Activated CD8-positive, alpha-beta T cell treated with anti-CD3 and anti-CD28 coated beads for 36 hours (primary cell): Measurements from ENCODE around the gene HNRNPA2B1. TPM values are rescaled to one million over a fixed set of nuclear protein-coding genes. Genes with fewer than 3 reads are reported as not detected.

Source experiments
- ATAC-seq: fragments of 200-7000 bp; cut with Tn5 transposase; one replicate; pipeline ENCODE4 v1.10.0; 2021; ENCODE audit warnings: mild to moderate bottlenecking, moderate library complexity
- CTCF ChIA-PET: fragments of 350-600 bp; sonication (Branson Sonifier 250); formaldehyde crosslinking; loops from one replicate; lab custom pipeline; 2021; ENCODE audit warnings: antibody characterized with exemption; lab: Charles Lee
- POLR2A ChIA-PET: fragments of 350-600 bp; sonication (Branson Sonifier 250); formaldehyde crosslinking; loops from one replicate; lab custom pipeline; 2021; ENCODE audit warnings: antibody characterized with exemption; lab: Charles Lee
- DNase-seq: peaks from one replicate; pipeline ENCODE4 v3.0.0-alpha.2; 2020
- H3K27ac Mint-ChIP-seq: one replicate; pipeline ENCODE4 v1.8.0; 2021; ENCODE audit warnings: mild to moderate bottlenecking, mixed read lengths
- H3K27me3 Mint-ChIP-seq: one replicate; pipeline ENCODE4 v1.8.0; 2021; ENCODE audit warnings: mixed read lengths
- H3K36me3 Mint-ChIP-seq: one replicate; pipeline ENCODE4 v1.8.0; 2021; ENCODE audit warnings: low read depth, mixed read lengths
- H3K4me1 Mint-ChIP-seq: one replicate; pipeline ENCODE4 v1.8.0; 2021; ENCODE audit warnings: low read depth, mixed read lengths
- H3K4me3 Mint-ChIP-seq: one replicate; pipeline ENCODE4 v1.8.0; 2021; ENCODE audit warnings: mild to moderate bottlenecking, moderate library complexity, mixed read lengths
- H3K9me3 Mint-ChIP-seq: one replicate; pipeline ENCODE4 v1.8.0; 2021; ENCODE audit warnings: mixed read lengths
- intact Hi-C: fragments of 100-400 bp; cut with micrococcal nuclease; formaldehyde crosslinking; loops from one replicate; pipeline ENCODE4 v1.10.0; 2022
- total RNA-seq, 2 experiments: library from RNA; stranded (reverse); gene quantifications; one replicate each; pipeline ENCODE4 v1.2.3, GENCODE V29; 2021
- TF ChIP-seq, protein P1 (sequence below): fragments of 200-600 bp; IDR thresholded peaks from one replicate; pipeline ENCODE4 v1.8.0; 2022; ENCODE audit warnings: antibody characterized with exemption, mild to moderate bottlenecking

The HNRNPA2B1 gene
- total RNA-seq, 2 experiments from 2014 or later: 871 to 893 TPM

DNA sequence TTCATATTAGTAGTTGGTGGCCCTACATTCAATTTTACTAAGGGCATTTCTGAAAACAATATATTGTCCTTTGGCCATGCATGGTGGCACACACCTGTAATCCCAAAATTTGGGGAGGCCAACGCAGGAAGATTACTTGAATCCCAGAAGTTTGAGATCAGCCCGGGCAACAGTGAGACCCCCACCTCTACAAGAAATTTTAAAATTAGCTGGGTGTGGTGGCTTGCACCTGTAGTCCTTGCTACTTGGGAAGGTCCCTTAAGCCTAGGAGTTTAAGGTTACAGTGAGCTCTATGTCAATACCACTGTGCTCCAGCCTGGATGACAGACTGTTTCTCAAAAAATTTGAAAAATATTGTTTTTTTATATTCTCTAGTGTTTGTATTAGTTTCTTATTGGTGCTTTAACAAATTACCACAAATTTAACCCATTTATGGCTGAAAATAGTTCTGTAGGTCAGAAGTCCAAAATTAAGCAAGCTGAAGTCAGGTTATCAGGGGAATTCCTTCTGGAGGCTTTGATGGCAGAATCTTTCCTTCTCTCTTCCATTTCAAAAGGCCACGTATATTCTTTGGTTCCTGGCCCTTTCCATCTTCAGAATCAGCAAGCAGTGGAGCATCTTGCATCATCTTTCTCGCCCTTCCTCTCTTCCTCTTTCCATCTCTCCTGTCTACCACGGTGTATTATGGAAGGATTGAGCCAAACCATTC lies 13.4 kb upstream of the HNRNPA2B1 start:
- peaks cover 44% of the 10 kb centered on the region for H3K36me3 Mint-ChIP-seq
- no peaks in the 10 kb centered on the region for H3K27me3 Mint-ChIP-seq
- POLR2A ChIA-PET: interaction anchor here (1.3 to 4.1 kb wide), 4 partner anchors 12 to 27 kb away, joined by 4 to 25 read pairs (median 4); partner anchors contain the start of gene CBX3
- no peaks in the 10 kb centered on the region for H3K9me3 Mint-ChIP-seq
- no peak overlapping the region for H3K4me3 Mint-ChIP-seq
- peak overlapping the region; percentile 78 for H3K27ac Mint-ChIP-seq
- ATAC-seq (no peak), DNase-seq (no peak)
- CTCF ChIA-PET: interaction anchor here (1.0 to 1.8 kb wide), 5 partner anchors 9 to 151 kb away, joined by 4 to 5 read pairs (median 5); no protein-coding TSS in a partner anchor
- TF ChIP-seq, protein P1, sequence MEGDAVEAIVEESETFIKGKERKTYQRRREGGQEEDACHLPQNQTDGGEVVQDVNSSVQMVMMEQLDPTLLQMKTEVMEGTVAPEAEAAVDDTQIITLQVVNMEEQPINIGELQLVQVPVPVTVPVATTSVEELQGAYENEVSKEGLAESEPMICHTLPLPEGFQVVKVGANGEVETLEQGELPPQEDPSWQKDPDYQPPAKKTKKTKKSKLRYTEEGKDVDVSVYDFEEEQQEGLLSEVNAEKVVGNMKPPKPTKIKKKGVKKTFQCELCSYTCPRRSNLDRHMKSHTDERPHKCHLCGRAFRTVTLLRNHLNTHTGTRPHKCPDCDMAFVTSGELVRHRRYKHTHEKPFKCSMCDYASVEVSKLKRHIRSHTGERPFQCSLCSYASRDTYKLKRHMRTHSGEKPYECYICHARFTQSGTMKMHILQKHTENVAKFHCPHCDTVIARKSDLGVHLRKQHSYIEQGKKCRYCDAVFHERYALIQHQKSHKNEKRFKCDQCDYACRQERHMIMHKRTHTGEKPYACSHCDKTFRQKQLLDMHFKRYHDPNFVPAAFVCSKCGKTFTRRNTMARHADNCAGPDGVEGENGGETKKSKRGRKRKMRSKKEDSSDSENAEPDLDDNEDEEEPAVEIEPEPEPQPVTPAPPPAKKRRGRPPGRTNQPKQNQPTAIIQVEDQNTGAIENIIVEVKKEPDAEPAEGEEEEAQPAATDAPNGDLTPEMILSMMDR: no peak
- intact Hi-C loops: no loop called here
- H3K4me1 Mint-ChIP-seq: peaks cover 36% of the 10 kb centered on the region

DNA sequence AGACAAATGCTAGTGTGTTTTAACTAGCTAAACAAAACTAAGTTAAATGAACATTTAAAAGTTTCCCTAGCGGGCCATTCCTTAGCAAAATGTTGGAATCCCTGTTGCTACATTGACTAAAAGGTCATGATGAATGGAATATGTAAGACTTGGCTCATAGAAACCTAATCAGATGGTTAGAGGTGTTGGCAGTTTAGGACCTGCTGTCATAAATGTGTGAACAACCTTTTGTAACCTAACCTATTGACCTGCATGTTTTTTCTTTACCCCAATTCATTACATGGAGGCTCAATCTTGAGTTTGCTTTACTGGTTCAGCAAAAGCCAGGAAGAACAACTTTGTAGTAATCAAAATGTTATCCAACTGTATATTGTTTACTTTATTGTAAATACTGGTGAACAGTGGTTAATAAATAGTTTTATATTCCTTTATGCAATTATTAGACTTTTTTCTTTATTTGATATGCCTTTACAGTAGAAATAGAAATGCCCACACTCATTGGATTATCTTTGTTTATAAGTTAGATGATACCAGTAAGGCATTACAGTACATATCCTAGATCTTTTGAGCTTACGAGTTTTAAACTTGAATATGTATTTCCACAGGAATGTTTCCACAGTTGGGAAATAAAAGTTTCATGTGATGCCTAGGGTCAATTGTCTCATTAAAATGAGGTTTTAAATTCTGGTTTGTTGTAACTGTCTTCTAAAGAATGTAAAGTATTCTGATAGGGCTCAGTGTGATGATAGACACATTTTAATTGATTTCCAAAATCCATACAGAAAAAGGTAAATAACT lies 12.6 kb upstream of the HNRNPA2B1 start:
- no peak for DNase-seq
- TF ChIP-seq, protein P1: no peak
- H3K27ac Mint-ChIP-seq: no peak overlapping the region
- no peaks in the 10 kb centered on the region for H3K27me3 Mint-ChIP-seq
- CTCF ChIA-PET: interaction anchor here (0.9 to 1.4 kb wide), 3 partner anchors 10 to 134 kb away, joined by 3 to 4 read pairs (median 4); no protein-coding TSS in a partner anchor
- H3K4me3 Mint-ChIP-seq: no peak overlapping the region
- H3K36me3 Mint-ChIP-seq: peaks cover 46% of the 10 kb centered on the region
- ATAC-seq: no peak
- POLR2A ChIA-PET: interaction anchor here (0.9 to 4.1 kb wide), 3 partner anchors 11 to 17 kb away, joined by 3 to 25 read pairs (median 4); partner anchors contain the start of gene CBX3
- intact Hi-C loops: no loop called here
- peaks cover 37% of the 10 kb centered on the region for H3K4me1 Mint-ChIP-seq
- no peaks in the 10 kb centered on the region for H3K9me3 Mint-ChIP-seq

DNA sequence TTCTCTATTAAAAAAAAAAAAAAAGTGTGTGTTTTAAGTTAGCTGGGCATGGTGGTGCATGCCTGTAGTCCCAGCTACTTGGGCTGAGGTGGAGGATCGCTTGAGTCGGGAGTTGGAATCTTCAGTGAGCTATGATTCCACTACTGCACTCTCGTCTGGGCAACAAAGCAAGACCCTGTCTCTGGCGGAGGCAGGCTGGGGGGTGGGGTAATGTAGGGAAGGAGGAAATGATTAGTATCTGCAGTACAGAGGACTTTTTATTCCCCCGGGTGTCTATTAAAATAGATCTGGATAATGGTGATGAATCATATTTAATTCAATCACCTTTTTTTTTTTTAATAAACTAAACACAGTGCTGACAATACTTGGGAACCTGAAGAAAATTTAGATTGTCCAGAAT lies 7.5 kb upstream of the HNRNPA2B1 start:
- POLR2A ChIA-PET: interaction anchor here (0.8 to 19.0 kb wide), 6 partner anchors 8 to 128 kb away, joined by 3 to 588 read pairs (median 3); partner anchors contain the start of gene HNRNPA2B1

DNA sequence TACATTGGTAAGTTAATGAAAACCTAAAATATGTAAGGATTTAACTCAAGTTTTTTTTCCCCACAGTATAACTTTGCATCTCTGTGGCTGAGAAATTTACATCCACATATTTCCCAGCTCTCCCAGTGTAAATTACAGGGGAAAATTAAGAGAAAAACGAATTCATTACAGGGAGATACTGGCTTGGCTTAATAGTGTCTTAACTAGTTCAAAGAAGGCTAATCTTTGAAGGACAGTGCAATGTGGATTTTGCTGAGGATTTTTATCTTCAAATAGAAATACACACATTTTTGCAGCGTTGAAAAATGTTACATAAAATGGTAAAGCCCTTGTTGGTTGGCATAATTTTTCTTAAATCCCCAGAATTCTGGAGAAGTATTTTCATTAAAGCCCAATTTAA lies 2.5 kb upstream of the HNRNPA2B1 start:
- intact Hi-C loops: loop anchor here (5.0 to 10.0 kb wide), 2 partner anchors 74 to 162 kb away; no protein-coding TSS in a partner anchor
- H3K36me3 Mint-ChIP-seq: peaks cover 76% of the 10 kb centered on the region
- peak overlapping the region; percentile 86 for H3K4me3 Mint-ChIP-seq
- H3K4me1 Mint-ChIP-seq: peaks cover 30% of the 10 kb centered on the region
- CTCF ChIA-PET: interaction anchor here (0.6 to 1.6 kb wide), 4 partner anchors 82 to 349 kb away, joined by 3 to 4 read pairs (median 3); no protein-coding TSS in a partner anchor
- POLR2A ChIA-PET: interaction anchor here (0.6 to 19.0 kb wide), 8 partner anchors 10 to 88 kb away, joined by 3 to 588 read pairs (median 14); partner anchors contain the start of genes NFE2L3 and SNX10
- H3K27ac Mint-ChIP-seq: peak overlapping the region; percentile 95
- DNase-seq: no peak
- no peaks in the 10 kb centered on the region for H3K9me3 Mint-ChIP-seq
- H3K27me3 Mint-ChIP-seq: peaks cover 3% of the 10 kb centered on the region
- TF ChIP-seq, protein P1: no peak
- no peak for ATAC-seq

More for the DNA sequence above, 7.5 kb upstream of the HNRNPA2B1 start:
- ATAC-seq (no peak), DNase-seq (no peak)
- peaks cover 51% of the 10 kb centered on the region for H3K4me1 Mint-ChIP-seq
- CTCF ChIA-PET: interaction anchor here (0.6 to 1.0 kb wide), 2 partner anchors 8 to 162 kb away, joined by 3 read pairs; no protein-coding TSS in a partner anchor
- intact Hi-C loops: loop anchor here (10.0 kb wide), 1 partner anchor 157 kb away; no protein-coding TSS in a partner anchor
- H3K36me3 Mint-ChIP-seq: peaks cover 80% of the 10 kb centered on the region
- peak overlapping the region; percentile 36 for H3K27ac Mint-ChIP-seq
- no peaks in the 10 kb centered on the region for H3K27me3 Mint-ChIP-seq
- no peaks in the 10 kb centered on the region for H3K9me3 Mint-ChIP-seq
- no peak overlapping the region for H3K4me3 Mint-ChIP-seq
- TF ChIP-seq, protein P1: no peak
